Rectal smooth muscle tissue (tissue), 1 donor: ENCODE results near the gene LRRC9.
A peak's percentile ranks its signal among the peaks of the same experiment; 100 is the strongest.

Source experiments
- H3K27ac ChIP-seq: one replicate; pipeline ENCODE4 v1.7.0; 2013; ENCODE audit warnings: low read depth, low read length, inconsistent platforms
- H3K27me3 ChIP-seq: one replicate; pipeline ENCODE4 v1.7.0; 2013; ENCODE audit warnings: low read length; ENCODE audit not compliant: control insufficient read depth, insufficient read depth
- H3K36me3 ChIP-seq: one replicate; pipeline ENCODE4 v1.7.0; 2013; ENCODE audit warnings: low read length; ENCODE audit not compliant: control insufficient read depth, insufficient read depth
- H3K4me1 ChIP-seq: one replicate; pipeline ENCODE4 v1.7.0; 2013; ENCODE audit warnings: low read length; ENCODE audit not compliant: control insufficient read depth, insufficient read depth
- H3K4me3 ChIP-seq: one replicate; pipeline ENCODE4 v1.7.0; 2013; ENCODE audit warnings: low read length
- H3K9ac ChIP-seq: one replicate; pipeline ENCODE4 v1.7.0; 2013; ENCODE audit warnings: low read length

Gene LRRC9

DNA sequence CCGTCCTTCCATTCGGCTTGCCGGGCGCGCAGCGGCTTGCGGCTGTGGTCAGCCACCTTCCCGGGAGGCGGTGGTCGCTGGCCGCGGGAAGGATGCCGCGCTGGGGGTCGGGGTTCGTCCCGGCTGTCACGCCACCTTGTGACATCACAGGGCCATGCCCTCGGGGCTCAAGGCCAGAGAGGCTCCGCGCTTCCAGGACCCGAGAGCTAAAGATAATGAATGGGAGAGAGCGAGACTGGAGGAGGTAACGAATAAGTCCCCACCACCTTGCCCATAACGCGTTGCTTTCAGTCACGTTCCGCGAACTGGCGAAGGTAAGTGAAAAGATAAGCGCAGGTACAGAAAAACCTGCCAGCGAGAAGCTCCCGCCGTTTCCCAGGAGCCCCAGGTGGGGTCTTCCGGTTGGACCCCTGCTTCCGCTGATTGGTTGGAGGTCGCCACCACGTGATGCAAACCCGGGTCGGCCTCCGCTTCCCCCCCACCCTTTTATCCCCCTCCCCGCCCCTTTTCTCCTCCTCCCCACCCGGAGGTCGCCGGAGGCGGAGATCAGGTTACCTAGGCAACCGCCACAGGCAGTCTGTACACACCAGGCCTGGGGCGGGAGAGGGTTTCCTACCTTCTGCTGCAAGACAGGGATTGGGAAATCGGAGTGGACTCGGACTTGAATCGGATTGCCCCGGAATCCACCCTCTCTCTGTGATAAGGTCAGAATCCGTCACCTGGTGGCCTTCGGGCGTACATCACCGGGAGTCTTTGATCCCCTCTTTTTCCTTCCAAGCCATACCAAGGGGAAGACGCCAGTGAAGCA, at the start of gene LRRC9:
Gene LRRC9, plus strand, starts transcription at position 575 of the 808 bp plus-strand sequence.
- H3K36me3 ChIP-seq, result no peaks in the 10 kb centered on the region
- no peak within 1 kb of the TSS for H3K9ac ChIP-seq
- H3K27me3 ChIP-seq, result no peaks in the 10 kb centered on the region
- no peaks in the 10 kb centered on the region for H3K4me1 ChIP-seq
- H3K4me3 ChIP-seq, result peak within 1 kb of the TSS; percentile 53
- no peak within 1 kb of the TSS for H3K27ac ChIP-seq

DNA sequence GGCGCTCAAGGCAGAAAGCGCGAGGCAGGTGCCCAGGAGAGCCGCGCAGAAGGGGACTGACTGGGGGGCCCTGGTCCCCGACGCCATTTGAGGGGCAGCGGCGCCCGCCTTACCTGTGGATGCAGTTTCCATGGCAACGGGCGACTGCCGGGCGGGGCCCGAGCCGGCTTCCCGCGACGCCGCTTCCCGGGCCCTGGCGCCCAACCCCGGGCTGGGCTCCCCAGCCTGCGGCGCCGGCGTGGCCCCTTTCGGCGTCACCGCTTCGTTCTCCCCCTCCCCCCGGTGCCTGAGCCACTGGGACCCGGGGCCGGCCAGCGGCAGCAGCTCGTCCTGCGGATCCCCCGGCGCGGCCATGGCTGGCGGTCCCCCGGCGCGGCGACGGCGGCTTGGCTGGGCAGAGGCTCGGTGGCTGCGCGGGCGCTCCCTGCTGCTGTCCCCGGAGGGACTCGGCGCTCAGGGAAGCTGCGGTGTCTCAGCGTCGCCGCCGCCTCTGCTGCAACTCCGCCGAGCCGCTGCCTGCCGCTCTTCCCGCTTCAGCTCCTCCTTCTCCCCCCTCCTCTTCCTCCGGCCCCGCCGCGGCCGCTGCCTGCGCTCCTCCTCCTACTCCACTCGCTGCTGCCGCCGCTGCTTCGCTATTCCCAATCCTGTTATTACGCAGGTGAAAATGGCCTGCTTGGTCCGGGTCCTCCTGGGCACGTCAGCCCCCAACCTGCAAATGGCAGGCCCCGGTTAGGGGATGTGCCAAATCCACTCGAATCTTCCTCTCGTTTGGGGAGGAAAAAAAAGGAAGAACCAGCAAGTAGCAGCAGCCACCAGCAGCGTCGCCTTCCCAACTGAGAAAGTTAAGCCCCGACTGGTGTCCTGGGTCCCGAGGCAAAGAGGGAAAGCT, 49.4 kb upstream of the LRRC9 start, which contains the start of gene RTN1:
Gene RTN1, minus strand, starts transcription at position 500 of the 889 bp plus-strand sequence. Its CDS starts 146 bp downstream, at position 354.
- H3K27me3 ChIP-seq, result peaks cover 5% of the 10 kb centered on the region
- no peak within 1 kb of the TSS for H3K27ac ChIP-seq
- H3K4me3 ChIP-seq, result peak within 1 kb of the TSS; percentile 61
- H3K36me3 ChIP-seq, result no peaks in the 10 kb centered on the region
- H3K4me1 ChIP-seq, result no peaks in the 10 kb centered on the region
- H3K9ac ChIP-seq, result no peak within 1 kb of the TSS

DNA sequence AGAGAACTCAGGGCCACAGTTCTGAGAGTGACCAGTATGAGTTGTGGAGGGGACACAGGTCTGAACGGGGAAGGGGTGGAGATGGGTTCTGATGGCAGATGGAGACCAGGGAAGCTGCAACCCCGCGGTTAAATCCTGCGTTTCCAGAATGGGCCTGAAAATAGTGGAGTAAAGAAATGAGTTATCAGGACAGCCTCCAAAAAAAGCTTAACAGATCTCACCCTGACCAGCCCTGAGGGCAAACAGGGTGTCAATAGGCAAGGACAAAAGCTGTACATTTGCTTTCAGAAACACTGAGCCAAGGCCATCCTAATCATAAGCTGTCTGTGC, 48.8 kb upstream of the LRRC9 start:
- no peaks in the 10 kb centered on the region for H3K36me3 ChIP-seq
- H3K27ac ChIP-seq, result no peak overlapping the region
- peak overlapping the region; percentile 61 for H3K4me3 ChIP-seq
- H3K4me1 ChIP-seq, result no peaks in the 10 kb centered on the region
- H3K9ac ChIP-seq, result no peak overlapping the region
- peaks cover 5% of the 10 kb centered on the region for H3K27me3 ChIP-seq

DNA sequence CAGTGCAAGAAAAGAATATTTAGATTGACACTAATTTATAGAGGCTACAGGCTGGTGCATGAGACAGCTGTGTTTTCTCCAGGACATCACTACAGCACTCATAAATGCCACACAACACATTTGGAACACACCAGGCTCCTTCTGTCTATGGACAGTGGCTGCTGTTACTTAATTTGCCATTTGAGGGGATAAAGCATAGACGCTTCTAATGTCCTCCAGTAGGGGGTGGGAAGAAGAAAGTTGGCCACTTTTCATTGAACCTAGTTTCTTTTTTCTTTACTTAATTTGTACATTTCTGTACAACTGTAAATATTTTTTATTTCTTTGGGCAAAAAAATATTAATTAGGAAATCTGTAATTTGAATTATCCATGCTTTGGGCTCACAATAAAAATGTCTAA, 37.0 kb upstream of the LRRC9 start:
- H3K9ac ChIP-seq, result no peak overlapping the region
- no peaks in the 10 kb centered on the region for H3K36me3 ChIP-seq
- no peaks in the 10 kb centered on the region for H3K4me1 ChIP-seq
- H3K4me3 ChIP-seq, result no peak overlapping the region
- no peaks in the 10 kb centered on the region for H3K27me3 ChIP-seq
- H3K27ac ChIP-seq, result no peak overlapping the region

DNA sequence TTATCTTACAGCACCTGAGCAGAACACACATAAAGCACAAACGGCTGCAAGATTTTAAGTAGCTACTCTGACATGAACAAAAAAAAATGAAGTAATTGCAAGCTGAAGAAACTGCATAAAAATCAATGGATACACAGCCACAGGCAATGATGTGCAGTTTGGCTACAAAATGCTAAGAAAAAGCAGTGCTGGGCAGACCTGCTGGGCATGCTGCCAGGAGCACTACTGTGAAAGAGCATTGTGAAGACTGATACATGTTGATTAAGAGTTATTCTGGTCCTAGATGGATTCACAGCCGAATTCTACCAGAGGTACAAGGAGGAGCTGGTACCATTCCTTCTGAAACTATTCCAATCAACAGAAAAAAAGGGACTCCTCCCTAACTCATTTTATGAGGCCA, 29.3 kb upstream of the LRRC9 start:
- Histone ChIP-seq H3K27ac (no peak overlapping the region), H3K27me3 (no peaks in the 10 kb centered on the region), H3K4me3 (no peak overlapping the region), H3K4me1 (no peaks in the 10 kb centered on the region), H3K36me3 (no peaks in the 10 kb centered on the region), H3K9ac (no peak overlapping the region)

DNA sequence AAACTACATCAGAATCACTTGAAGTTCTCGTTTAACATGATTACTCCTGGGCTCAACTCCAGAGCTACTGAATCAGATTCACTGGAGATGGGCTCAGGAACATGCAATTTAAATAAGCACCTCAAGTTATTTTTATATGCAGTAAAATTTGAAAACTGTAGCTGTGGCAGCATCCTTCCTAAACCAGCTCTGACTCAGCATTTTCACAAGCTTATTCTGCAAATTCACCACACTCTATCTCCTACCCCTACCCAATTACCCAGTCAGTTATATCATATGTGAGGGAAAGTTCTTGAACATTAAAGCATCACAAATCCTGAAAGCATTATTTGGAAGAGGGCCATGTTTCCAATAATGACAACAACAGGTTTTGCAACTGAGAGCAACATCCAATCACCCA, 24.2 kb upstream of the LRRC9 start:
- no peaks in the 10 kb centered on the region for H3K4me1 ChIP-seq
- H3K36me3 ChIP-seq, result no peaks in the 10 kb centered on the region
- H3K9ac ChIP-seq, result no peak overlapping the region
- no peaks in the 10 kb centered on the region for H3K27me3 ChIP-seq
- H3K27ac ChIP-seq, result no peak overlapping the region
- no peak overlapping the region for H3K4me3 ChIP-seq

- Histone ChIP-seq H3K27ac (no peak overlapping the region), H3K27me3 (no peaks in the 10 kb centered on the region), H3K9ac (no peak overlapping the region), H3K4me1 (no peaks in the 10 kb centered on the region), H3K4me3 (no peak overlapping the region), H3K36me3 (no peaks in the 10 kb centered on the region)
These were observed 22.1 kb upstream of the LRRC9 start for GRCh38 chr14:59897757-59898383.

- Histone ChIP-seq H3K9ac (no peak overlapping the region), H3K27me3 (no peaks in the 10 kb centered on the region), H3K4me3 (no peak overlapping the region), H3K36me3 (no peaks in the 10 kb centered on the region), H3K27ac (no peak overlapping the region), H3K4me1 (no peaks in the 10 kb centered on the region)
These were observed 19.4 kb upstream of the LRRC9 start for GRCh38 chr14:59900556-59900955.

GRCh38 chr14:59904184-59904583, 15.8 kb upstream of the LRRC9 start:
- H3K27ac ChIP-seq, result no peak overlapping the region
- no peaks in the 10 kb centered on the region for H3K36me3 ChIP-seq
- no peaks in the 10 kb centered on the region for H3K4me1 ChIP-seq
- no peaks in the 10 kb centered on the region for H3K27me3 ChIP-seq
- no peak overlapping the region for H3K9ac ChIP-seq
- no peak overlapping the region for H3K4me3 ChIP-seq

- no peaks in the 10 kb centered on the region for H3K4me1 ChIP-seq
- no peaks in the 10 kb centered on the region for H3K36me3 ChIP-seq
- no peaks in the 10 kb centered on the region for H3K27me3 ChIP-seq
- no peak overlapping the region for H3K9ac ChIP-seq
- H3K27ac ChIP-seq, result no peak overlapping the region
- H3K4me3 ChIP-seq, result no peak overlapping the region
These were observed 14.8 kb upstream of the LRRC9 start for GRCh38 chr14:59905188-59905587.

DNA sequence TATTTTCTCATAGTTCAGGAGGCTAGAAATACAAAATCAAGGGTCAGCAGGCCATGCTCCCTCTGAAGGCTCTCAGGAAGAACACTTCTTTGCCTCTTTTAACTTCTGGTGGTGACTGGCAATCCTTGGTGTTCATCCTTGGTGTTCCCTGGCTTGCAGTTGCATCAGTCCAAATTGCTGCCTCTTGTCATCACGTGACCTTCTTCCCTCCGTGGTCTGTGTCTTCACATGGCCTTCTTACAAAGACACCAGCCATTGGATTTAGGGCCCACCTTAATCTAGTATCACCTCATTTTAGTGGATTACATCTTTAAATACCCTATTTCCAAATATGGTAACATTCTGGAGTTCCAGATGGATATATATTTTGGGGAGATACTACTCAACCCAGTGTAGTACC, 7.5 kb upstream of the LRRC9 start:
- Histone ChIP-seq H3K4me1 (no peaks in the 10 kb centered on the region), H3K36me3 (no peaks in the 10 kb centered on the region), H3K27ac (no peak overlapping the region), H3K4me3 (no peak overlapping the region), H3K9ac (no peak overlapping the region), H3K27me3 (no peaks in the 10 kb centered on the region)

DNA sequence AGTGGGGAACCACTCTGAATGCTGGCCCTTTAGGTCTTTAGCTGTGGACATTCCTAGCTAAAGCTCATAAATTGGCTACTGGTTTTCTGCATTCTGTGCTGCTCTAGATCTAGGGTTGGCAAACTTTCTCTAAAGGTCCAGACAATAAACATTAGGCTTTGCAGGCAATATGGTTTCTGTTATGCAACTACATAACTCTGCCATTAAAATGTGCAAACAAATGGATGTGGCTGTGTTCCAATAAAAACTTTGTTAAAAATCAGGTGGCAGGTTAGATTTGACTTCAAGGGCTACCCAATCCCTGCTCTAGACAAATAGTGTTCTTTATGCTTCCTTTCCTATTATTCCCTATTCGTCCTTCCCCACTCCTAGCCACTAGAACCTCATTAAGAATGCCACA, 6.8 kb upstream of the LRRC9 start:
- Histone ChIP-seq H3K27me3 (no peaks in the 10 kb centered on the region), H3K27ac (no peak overlapping the region), H3K9ac (no peak overlapping the region), H3K4me3 (no peak overlapping the region), H3K4me1 (no peaks in the 10 kb centered on the region), H3K36me3 (no peaks in the 10 kb centered on the region)
